ENCODE results near the gene FA2H.
A peak's percentile ranks its signal among the peaks of the same experiment; 100 is the strongest.
"Not testable (repeated sequence)": the region's sequence is repeated elsewhere in the genome, so short reads cannot be mapped to it uniquely, and the experiment has no call there.

Gene FA2H, protein sequence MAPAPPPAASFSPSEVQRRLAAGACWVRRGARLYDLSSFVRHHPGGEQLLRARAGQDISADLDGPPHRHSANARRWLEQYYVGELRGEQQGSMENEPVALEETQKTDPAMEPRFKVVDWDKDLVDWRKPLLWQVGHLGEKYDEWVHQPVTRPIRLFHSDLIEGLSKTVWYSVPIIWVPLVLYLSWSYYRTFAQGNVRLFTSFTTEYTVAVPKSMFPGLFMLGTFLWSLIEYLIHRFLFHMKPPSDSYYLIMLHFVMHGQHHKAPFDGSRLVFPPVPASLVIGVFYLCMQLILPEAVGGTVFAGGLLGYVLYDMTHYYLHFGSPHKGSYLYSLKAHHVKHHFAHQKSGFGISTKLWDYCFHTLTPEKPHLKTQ

DNA sequence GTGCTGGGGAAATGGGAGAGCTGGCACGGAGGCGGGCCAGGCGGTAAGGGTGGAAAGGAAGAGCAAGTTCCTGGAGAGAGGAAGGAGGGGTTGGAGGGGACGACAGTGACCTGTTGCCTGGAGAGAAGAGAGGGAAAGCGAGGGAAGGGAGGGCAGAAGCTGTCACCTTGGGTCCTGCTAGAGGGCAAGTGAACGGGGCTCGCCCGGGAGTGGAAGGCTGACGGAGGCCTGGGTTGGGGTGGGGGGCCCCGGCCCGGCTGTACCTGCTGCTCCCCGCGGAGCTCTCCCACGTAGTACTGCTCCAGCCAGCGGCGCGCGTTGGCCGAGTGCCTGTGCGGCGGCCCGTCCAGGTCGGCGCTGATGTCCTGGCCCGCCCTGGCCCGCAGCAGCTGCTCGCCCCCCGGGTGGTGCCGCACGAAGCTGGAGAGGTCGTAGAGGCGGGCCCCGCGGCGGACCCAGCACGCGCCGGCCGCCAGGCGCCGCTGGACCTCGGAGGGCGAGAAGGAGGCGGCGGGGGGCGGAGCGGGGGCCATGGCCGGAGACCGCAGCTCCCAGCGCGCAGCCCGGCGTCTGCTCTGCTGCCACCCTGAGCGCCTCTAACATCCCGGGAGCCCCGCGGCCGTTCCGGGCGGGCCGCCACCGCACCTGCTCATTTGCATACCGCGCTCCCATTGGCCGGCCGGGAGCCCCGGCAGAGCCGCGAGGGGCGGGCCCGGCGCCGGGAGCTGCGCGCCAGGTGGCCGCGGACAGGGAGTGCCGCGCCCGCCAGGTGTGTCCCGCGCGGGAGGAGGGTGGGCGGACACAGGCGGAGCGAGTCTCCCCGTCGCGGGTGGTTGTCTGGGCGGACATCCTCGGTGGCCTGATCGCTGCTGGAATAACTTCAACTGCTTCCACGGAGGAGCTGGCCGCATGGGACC, at the start of gene FA2H:
FA2H (minus strand) TSS at position 598 of the 917 bp plus-strand sequence; CDS start at position 533, 65 bp downstream.
- peak; percentile 3 for DNase-seq (ENCODE audit: low read depth)

DNA sequence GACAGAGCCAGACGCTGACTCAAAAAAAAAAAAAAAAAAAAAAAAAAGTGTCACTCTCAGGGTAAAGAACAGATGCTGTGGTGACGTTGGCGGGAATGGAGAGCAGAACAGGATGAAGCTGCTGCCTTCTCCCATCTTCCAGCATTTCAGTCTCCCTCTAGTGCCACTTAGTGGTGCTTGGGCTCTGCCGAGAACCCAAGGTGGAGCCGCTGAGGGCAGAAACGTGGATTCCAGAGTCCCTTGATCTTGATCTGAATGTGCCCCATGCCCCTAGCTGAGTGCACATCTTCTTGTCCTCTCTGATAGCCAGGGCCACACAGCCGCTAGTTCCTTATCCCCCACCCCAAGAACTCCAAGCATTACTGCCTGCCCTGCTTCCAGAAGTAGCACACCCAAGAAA, 43.2 kb upstream of the FA2H start:
- no peak for DNase-seq (ENCODE audit: low read depth)

DNA sequence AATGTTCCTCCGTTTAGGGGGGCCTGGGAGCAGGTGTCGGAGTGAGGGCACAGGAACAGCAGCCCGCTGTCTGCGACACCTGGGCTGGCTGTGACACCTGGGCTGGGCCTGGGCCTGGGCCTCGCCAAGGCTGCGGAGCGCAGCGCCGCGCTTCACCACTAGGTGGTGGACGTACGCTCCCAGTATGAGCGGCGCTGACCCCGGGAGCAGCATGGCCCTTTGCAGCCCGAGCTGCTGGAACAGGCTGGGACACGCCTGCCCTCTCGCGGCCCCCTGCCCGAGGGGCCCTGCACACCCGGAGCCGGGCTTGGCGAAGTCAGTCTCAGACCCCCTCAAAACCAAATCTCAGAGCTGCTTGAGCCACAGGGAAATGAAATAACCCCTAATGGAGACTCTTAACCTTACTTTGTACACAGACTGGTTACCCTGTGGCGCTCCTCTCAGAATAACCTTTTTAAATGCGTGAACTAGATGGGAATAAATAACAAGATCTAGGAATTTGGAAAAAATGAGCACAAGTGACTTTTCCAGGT, 38.6 kb upstream of the FA2H start:
- peak; percentile 55 for DNase-seq (ENCODE audit: low read depth)

DNA sequence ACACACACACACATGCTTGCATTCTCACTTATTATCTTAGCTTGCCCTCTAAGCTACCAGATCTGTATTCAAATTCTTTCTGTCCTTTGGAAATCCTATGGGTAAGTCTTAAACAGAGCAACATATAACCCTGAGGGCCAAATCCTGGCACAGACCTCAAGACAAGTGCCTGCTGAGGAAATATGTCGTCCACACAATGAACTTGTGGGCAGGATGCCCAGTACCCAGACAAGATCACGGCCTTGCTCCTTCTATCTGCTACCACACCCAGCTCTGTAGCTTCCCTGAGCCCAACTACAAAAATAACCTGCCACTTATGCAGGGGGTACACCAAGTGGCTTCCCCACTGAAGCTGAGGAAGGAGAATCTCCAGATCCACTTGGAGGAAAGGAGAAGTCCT, 37.3 kb upstream of the FA2H start:
- no peak for DNase-seq (ENCODE audit: low read depth)

DNA sequence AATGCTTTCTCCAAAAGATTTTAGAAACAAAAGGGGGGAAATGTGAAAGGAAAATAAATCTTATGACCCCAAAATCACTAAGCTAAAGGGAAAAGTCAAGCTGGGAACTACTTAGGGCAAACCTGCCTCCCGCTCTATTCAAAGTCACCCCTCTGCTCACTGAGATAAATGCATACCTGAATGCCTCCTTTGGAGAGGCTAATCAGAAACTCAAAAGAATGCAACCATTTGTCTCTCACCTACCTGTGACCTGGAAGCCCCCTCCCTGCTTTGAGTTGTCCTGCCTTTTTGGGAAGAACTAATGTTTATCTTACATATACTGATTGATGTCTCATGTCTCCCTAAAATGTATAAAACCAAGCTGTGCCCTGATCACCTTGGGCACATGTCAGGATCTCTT, 36.6 kb upstream of the FA2H start:
- DNase-seq (ENCODE audit: low read depth) = not testable (repeated sequence)

DNA sequence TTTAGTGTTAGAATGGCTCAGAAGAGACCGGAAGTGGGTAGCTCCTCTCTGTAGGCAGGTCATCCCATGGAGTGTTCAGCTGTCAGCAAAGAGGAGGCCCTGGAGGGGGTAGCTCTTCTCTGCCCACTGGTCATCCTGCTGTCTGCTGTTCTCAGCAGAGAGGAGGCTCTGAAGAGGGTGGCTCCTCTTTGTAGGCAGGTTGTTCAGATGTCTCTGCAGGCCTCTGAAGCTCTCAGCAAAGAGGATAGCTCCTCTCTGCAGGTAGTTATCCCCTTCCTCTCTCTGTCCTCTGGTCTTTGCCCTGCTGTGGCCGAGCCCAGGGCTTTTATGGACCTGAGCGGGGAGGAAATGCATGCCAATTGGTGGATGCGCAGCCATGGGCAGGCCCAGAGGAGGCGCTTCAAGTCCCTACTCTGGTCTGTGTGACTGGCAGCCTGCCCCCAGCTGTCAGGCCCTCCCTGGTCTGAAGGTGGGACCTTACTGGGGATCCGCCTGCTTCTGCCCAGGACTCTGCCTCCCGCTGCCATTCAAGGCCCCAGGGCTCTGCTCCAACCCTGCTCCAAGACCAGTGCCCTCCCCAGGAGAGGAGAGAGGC, 32.5 kb upstream of the FA2H start:
- DNase-seq (ENCODE audit: low read depth) = no peak

DNA sequence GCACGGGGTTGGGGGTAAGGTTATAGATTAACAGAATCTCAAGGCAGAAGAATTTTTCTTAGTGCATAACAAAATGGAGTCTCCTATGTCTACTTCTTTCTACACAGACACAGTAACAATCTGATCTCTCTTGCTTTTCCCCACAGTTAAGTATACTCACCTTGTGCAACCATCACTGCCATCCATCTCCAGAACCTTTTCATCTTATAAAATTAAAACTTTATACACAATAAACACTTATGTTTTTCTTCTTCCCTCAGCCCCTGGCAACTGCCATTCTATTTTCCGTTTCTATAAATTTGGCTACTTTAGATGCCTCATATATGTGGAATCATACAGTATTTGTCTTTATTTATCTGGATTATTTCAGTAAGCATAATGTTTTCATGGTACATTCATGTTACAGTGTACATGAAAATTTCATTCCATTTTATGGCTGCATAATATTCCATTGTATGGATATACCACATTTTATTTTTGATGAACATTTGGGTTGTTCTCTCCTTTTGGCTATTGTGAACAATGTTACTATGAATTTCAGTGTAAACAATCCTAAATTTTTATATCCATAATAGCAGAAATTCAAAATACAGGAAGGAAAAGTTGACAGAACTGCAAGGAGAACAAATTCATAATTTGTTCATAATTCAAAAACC, 25.7 kb upstream of the FA2H start:
- no peak for DNase-seq (ENCODE audit: low read depth)

DNA sequence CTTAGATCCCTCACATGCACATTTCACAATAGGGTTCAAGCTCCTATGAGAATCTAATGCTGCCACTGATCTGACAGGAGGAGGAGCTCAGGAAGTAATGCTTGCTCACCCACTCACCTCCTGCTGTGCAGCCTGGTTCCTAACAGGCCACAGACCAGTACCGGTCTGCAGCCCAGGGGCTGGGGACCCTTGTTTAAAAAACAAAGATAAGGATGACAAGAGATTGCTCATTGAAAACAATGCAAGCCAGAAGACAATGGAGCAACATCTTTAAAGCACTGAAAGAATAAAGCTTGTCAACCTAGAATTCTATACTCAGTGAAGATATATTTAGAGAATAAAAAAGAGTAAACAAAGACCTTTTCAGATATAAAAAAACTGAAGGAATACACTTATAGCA, 22.8 kb upstream of the FA2H start:
- DNase-seq (ENCODE audit: low read depth) = no peak

DNA sequence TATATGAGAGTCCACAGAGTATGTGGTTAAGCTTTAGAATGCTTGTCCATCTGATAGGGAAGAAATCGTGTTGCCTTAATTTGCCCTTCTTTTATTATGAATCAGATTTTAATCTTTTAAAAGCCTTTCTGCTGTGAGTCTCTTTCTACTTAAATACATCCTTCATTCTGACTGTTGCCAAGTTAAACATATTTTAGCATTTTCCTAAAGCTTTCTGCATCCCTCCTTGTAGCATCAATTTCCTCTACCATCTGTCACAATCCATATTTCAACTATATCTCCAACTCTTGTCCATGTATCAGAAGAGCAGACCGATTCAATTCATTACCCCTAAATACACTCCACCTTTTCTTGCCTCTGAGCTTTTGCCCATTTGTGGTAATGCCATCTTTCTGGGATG, 20.5 kb upstream of the FA2H start:
- DNase-seq (ENCODE audit: low read depth) = no peak

DNA sequence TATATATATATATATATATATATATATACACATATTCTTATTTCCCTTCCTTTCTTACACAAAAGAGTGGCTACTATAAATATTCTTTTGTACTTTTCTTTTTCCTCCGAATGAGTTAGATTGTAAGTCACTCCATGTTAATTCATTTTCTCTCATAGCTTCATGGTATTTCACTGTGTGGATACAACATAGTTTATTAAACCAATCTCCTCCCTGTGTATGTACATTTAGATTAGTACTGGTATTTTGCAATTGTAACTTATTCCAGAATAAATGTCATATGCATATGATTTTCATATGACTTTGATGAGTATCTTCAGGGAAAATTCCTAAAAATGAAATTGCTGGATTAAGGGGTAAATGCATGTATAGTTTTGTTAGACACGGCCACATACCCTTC, 20.0 kb upstream of the FA2H start:
- DNase-seq (ENCODE audit: low read depth) = no peak

DNA sequence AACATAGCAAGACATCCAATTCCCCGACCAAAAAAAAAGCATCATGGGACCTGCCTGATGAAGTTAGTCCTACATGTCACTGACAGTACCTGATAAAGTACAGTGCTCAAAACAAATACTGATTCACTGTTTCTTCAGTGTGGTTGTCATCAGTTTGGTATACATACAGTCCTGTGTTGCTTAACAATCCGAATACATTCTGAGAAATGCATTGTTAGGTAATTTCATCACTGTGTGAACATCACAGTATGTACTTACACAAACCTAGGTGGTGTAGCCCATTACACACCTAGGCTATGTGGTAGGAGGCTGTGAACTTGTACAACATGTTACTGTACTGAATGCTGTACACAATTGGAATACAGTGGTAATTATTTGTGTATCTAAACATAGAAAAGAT, 19.0 kb upstream of the FA2H start:
- DNase-seq (ENCODE audit: low read depth) = no peak

DNA sequence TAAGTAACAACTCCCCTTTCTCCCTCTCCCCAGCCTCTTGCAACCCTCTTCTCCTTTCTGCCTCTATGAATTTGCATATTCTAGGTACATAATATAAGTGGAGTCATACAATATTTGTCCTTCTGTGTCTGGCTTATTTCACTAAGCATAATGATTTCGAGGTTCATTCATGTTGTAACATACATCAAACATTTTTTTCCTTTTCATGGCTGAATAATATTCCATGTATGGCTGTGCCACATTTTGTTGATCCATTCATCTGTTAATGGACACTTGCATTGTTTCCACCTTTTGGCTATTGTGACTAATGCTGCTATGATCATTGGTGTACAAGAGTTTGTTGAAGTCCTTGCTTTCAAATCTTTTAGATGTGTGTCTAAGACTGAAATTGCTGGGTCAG, 17.6 kb upstream of the FA2H start:
- DNase-seq (ENCODE audit: low read depth) = no peak

DNA sequence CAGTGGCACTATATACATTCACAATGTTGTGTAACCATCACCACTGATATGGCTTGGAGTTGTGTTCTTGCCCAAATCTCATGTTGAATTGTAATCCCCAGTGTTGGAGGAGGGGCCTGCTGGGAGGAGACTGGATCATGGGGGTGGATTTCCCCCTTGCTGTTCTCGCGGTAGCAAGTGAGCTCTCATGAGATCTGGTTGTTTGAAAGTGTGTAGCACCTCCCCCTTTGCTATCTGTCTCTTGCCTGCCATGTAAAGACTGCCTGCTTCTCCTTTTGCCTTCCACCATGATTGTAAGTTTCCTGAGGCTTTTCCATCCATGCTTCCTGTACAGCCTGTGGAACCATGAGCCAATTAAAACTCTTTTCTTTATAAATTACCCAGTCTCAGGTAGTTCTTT, 17.1 kb upstream of the FA2H start:
- DNase-seq (ENCODE audit: low read depth) = not testable (repeated sequence)

DNA sequence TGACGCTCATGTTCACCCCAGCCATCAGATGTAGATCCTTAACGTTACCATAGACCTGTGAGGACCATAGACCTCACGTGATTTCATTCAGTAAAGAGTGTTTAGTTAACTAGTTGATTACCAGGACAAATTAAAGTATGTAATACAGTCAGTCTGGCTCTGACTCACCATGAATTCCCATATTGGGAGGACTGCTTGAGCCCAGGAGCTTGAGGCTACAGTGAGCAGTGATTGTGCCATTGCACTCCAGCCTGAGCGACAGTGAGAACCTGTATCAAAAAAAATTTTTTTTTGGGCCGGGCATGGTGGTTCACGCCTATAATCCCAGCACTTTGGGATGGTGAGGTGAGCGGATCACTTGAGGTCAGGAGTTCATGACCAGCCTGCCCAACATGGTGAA, 13.5 kb upstream of the FA2H start:
- DNase-seq (ENCODE audit: low read depth) = no peak

DNA sequence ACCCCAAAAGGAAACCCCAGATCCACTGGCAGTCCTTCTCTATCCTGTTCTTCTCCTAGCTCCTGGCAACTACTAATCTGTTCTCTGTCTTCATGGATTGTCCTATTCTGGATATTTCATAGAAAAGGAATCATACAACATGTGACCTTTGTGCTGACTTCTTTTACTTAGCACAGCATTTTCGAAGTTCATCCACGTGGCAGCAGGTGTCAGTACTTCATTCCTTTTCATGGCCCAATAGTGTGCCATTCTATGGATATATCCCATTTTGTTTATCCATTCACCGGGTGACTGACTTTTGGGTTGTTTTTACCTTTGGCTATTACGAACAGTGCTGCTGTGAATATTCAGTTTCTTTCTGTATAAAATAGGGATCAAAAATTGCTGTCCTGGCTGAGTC, 10.4 kb upstream of the FA2H start:
- DNase-seq (ENCODE audit: low read depth) = no peak

DNA sequence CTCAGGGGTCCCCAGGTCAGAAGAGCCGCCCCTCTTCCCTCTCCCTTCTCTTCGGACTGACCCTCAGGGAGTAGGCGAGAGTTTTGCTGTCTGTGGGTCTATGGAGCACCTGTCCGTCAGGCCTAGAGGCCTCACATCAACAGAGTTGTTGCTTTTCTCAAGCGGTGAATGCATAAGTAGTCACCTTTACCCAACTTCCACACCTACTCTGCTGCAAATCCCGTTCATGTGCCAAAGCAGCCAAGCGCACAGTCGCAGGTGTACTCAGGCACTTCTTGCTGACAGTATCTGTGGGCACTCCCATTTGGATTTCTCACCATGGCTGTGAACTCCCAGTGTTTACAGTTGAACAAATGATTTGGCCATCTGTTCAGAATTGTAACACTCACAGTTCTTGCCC, 4.0 kb upstream of the FA2H start:
- DNase-seq (ENCODE audit: low read depth) = no peak

DNA sequence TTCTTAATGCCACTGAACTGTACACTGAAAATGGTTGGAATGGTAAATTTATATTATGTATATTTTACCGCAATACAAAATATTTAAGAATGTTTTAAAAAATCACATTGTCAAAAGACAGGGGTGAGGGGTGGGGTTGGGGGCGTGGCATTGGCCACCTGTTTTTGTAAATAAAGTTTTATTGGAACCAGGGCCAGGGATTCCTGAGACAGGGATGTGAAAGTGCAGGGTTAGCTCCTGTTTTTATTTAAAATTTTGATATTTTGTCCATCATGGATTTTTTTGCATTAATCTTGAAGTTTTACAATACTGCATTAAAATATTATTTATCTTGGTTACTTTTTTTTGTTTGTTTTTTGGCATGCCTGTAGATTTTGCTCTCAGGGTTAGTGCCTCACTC, 2.3 kb upstream of the FA2H start:
- no peak for DNase-seq (ENCODE audit: low read depth)

DNA sequence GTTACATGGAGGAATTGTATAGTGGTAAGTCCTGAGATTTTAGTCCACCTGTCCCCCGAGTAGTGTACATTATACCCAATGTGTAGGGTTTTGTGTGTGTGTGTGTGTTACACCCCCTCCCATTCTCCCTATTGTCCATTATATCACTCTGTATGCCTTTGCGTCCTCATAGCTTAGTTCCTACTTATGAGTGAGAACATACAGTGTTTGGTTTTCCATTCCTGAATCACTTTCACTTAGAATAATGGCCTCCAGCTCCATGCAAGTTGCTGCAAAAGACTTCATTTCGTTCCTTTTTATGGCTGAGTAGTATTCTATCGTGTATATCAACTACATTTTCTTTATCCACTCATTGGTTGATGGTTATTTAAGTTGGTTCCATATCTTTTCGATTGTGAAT, 635 bp upstream of the FA2H start:
- no peak for DNase-seq (ENCODE audit: low read depth)

DNA sequence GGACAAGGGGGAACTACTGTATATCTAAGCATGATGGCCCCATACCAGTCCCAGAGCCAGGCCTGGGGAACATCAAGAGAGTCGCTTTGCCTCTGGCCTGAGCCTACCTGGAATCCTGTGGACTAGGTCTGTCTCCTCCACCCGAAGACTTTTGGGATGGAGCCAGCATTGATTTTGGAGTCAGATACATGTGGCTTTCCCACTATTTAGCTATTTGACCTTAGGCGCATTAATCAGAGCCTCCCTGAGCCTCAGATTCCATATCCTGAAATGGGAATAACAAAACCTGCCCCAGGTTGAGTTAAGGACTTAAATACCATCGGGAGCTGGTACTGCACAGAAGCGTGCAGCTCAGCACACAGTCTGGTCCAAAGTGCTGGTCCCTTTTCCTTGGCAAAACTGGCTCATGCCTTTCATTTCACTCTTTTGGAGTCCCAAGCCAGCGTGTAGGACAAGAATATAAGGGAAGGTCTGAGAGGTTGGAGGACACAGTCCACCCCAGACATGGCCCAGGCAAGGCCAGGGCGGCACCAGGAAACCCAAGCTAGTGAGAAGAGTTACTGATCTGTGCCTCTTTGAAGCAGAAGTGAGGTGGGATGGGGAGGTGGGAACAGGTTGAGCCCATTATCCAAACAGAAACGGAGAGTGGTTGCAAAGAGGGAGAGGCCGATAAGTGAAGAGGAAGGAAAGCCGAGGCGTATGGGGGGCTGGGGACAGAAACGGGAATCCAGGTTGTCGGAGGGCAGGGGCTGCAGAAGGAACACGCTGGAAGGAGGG, 986 bp downstream of the FA2H start:
- DNase-seq (ENCODE audit: low read depth) = no peak

DNA sequence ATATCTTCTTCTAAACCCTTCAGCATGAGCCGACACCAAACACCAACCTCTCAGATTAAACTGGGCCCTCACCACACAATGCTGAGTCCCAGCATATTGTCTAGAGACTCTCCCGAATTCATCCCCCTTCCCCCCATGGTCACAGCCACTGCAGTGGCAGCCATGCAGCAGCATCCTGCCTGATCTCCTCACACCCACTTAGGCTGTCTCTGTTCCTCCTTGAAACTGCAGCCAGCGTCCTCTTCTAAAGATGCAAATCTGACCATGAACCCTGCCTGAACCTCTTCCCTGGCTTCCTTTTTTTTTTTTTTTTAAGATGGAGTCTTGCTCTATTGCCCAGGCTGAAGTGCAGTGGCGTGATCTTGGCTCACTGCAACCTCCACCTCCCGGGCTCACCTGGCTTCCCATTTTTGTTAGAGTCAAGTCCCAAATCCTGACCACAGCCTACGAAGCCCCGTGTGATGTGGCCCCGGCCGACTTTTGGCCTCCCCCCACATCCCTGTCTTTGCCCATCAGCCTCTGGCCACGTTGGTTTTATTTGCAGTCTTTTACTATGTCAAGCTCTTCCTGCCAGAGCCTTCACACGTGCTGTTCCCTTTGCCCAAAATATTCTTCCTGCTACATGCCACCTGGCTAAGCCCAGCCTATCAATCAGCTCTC, 2.8 kb downstream of the FA2H start:
- no peak for DNase-seq (ENCODE audit: low read depth)
